Heart left ventricle (tissue), 13 donors: ENCODE measurements around the gene VSIG8.

Source experiments
- CTCF ChIP-seq, 12 donors: fragments of 200-600 bp; sonication (generic) in 4 of 12; IDR thresholded peaks; one replicate each; pipeline versions ENCODE4 v1.5.0 to v1.8.0; 2018 to 2022; ENCODE audit warnings: antibody characterized with exemption in 12 of 12, mild to moderate bottlenecking in 5 of 12
- POLR2A ChIP-seq, 2 donors: fragments of 450-650 bp; IDR thresholded peaks; one replicate each; pipeline ENCODE4 v1.6.1; 2017; ENCODE audit warnings: antibody characterized with exemption in 2 of 2, mild to moderate bottlenecking in 2 of 2, moderate library complexity in 2 of 2
- donor health status: ischemic (EF 13 %, LVEDD 7.1; RV severe dilation, severe dysfunction).
- donor health status: DM: no; HTN: yes; CAD: no.
- donor health status: DM: no; HTN: no; CAD: no.
- donor health status: ischemic (EF 25% LVEDD 6.9; RV normal size, moderate dysfunction).
- donor health status: ischemic (EF 25% LVEDD 5.7; RV mildly dilated, moderate dysfunction).
- donor health status: ischemic (EF 35%, LVEDD 5.7; RV mildly dilated, moderate dysfunction).
- donor health status: nonischemic (EF 11% LVEDD 7.7; RV severe dilation, severe dysfunction).
- donor health status: DM: yes; HTN: yes; CAD: no.
- donor health status: PGD.
- donor health status: ischemic (EF 29% LVEDD 5.4; RV normal size, mild dysfunction).
- donor health status: nonischemic (EF 23%, LVEDD 6.1; RV moderate dilation, normal function).

GRCh38 chr1:159911326-159912070 lies 49.0 kb upstream of the VSIG8 start:
- no peak for TF ChIP-seq CTCF (IDR thresholded peaks at IDR 0.05)
- no peak for TF ChIP-seq POLR2A (IDR thresholded peaks at IDR 0.05)
